HepG2 (cell line): Measurements from ENCODE around the gene ATP7B. TPM values are rescaled to one million over a fixed set of nuclear protein-coding genes. Genes with fewer than 3 reads are reported as not detected.

ENCODE experiments used
- AGO2 ChIP-seq: fragments of 200-400 bp; formaldehyde crosslinking; optimal IDR thresholded peaks from 2 replicates; pipeline ENCODE3; 2017; ENCODE audit warnings: mild to moderate bottlenecking, low read depth, low read length, moderate library complexity
- CC2D1A ChIP-seq: sonication (generic); formaldehyde crosslinking; IDR thresholded peaks from 2 replicates; pipeline ENCODE4 v1.8.1; 2023; ENCODE audit warnings: mild to moderate bottlenecking, missing genetic modification reagents
- ELF3 ChIP-seq: IDR thresholded peaks from 2 replicates; pipeline ENCODE4 v1.6.1; 2016; ENCODE audit warnings: missing genetic modification reagents, missing compliant biosample characterization
- FOXA3 ChIP-seq: IDR thresholded peaks from 2 replicates; pipeline ENCODE4 v1.6.1; 2016; ENCODE audit warnings: missing genetic modification reagents, missing compliant biosample characterization
- GTF3A ChIP-seq: sonication (generic); formaldehyde crosslinking; conservative IDR thresholded peaks from 2 replicates; pipeline ENCODE4 v1.4.0; 2020; ENCODE audit warnings: mild to moderate bottlenecking, missing genetic modification reagents
- IKZF4 ChIP-seq: sonication (generic); formaldehyde crosslinking; IDR thresholded peaks from 2 replicates; pipeline ENCODE4 v1.5.1; 2020; ENCODE audit warnings: borderline replicate concordance, mild to moderate bottlenecking, low read depth, missing genetic modification reagents; ENCODE audit errors: not compliant biosample characterization
- JUN ChIP-seq: sonication (generic); formaldehyde crosslinking; IDR thresholded peaks from 2 replicates; pipeline ENCODE4 v1.4.0; 2020; ENCODE audit warnings: mild to moderate bottlenecking, missing genetic modification reagents
- NFYC ChIP-seq: IDR thresholded peaks from 2 replicates; pipeline ENCODE4 v1.6.1; 2016; ENCODE audit warnings: missing genetic modification reagents, missing compliant biosample characterization
- NR2F2 ChIP-seq: IDR thresholded peaks from 2 replicates; pipeline ENCODE4 v1.6.1; 2012; ENCODE audit warnings: low read depth, inconsistent platforms, borderline replicate concordance
- PRPF4 ChIP-seq: fragments of 200-400 bp; formaldehyde crosslinking; IDR thresholded peaks from 2 replicates; pipeline ENCODE4 v1.6.1; 2016; ENCODE audit warnings: low read length, low read depth; ENCODE audit not compliant: poor library complexity, severe bottlenecking
- RAD21 ChIP-seq: fragments of 450-650 bp; formaldehyde crosslinking; IDR thresholded peaks from 2 replicates; pipeline ENCODE4 v1.5.0; 2020; ENCODE audit warnings: mild to moderate bottlenecking
- RFX5 ChIP-seq: IDR thresholded peaks from 2 replicates; pipeline ENCODE4 v1.6.1; 2011; ENCODE audit warnings: low read depth, low read length, improper control_type of control experiment
- RNF2 ChIP-seq: fragments of 450-650 bp; conservative IDR thresholded peaks from 2 replicates; pipeline ENCODE4 v1.6.1; 2016; ENCODE audit warnings: low read depth
- RXRB ChIP-seq: IDR thresholded peaks from 2 replicates; pipeline ENCODE4 v1.6.1; 2016; ENCODE audit warnings: borderline replicate concordance, missing genetic modification reagents, missing compliant biosample characterization
- SCMH1 ChIP-seq: sonication (generic); formaldehyde crosslinking; IDR thresholded peaks from 2 replicates; pipeline ENCODE4 v1.9.0; 2021; ENCODE audit warnings: missing genetic modification reagents, mild to moderate bottlenecking, borderline replicate concordance
- SSRP1 ChIP-seq: IDR thresholded peaks from 2 replicates; pipeline ENCODE4 v1.6.1; 2016; ENCODE audit warnings: control low read depth
- THYN1 ChIP-seq: sonication (generic); formaldehyde crosslinking; IDR thresholded peaks from 2 replicates; pipeline ENCODE4 v1.8.1; 2023; ENCODE audit warnings: low read depth, mild to moderate bottlenecking, moderate library complexity, missing genetic modification reagents, borderline replicate concordance
- TP53 ChIP-seq: sonication (generic); formaldehyde crosslinking; conservative IDR thresholded peaks from 2 replicates; pipeline ENCODE4 v1.4.0; 2020; ENCODE audit warnings: missing genetic modification reagents
- ZBTB7B ChIP-seq: sonication (generic); formaldehyde crosslinking; IDR thresholded peaks from 2 replicates; pipeline ENCODE4 v1.4.0; 2020; ENCODE audit warnings: missing genetic modification reagents
- ZFP82 ChIP-seq: sonication (generic); formaldehyde crosslinking; IDR thresholded peaks from 2 replicates; pipeline ENCODE4 v1.5.1; 2020; ENCODE audit warnings: mild to moderate bottlenecking, missing genetic modification reagents, borderline replicate concordance
- ZNF138 ChIP-seq: sonication (generic); formaldehyde crosslinking; IDR thresholded peaks from 2 replicates; pipeline ENCODE4 v1.5.0; 2020; ENCODE audit warnings: mild to moderate bottlenecking, low read depth, missing genetic modification reagents
- ZNF17 ChIP-seq: sonication (generic); formaldehyde crosslinking; IDR thresholded peaks from 2 replicates; pipeline ENCODE4 v1.5.0; 2020; ENCODE audit warnings: mild to moderate bottlenecking, missing genetic modification reagents
- ZNF543 ChIP-seq: sonication (generic); formaldehyde crosslinking; IDR thresholded peaks from 2 replicates; pipeline ENCODE4 v1.4.0; 2020; ENCODE audit warnings: mild to moderate bottlenecking, missing genetic modification reagents
- ZNF780A ChIP-seq: sonication (generic); formaldehyde crosslinking; IDR thresholded peaks from 2 replicates; pipeline ENCODE4 v1.8.0; 2022; ENCODE audit warnings: mild to moderate bottlenecking, missing genetic modification reagents, moderate library complexity
- polyA plus RNA-seq, 8 experiments: library from polyadenylated mRNA; depleted of rRNA in 3 of 8; stranded (reverse) in 7 of 8; unstranded in 1 of 8; fragments of >200 nt; fragmentation: Illumina TruSeq in 4 of 8; extraction: Trizol in 4 of 8; gene quantifications; 2 replicates each; pipeline versions ENCODE4 v1.2.1 to v1.2.3, GENCODE V29; 2011 to 2016; ENCODE audit warnings: low read depth in 4 of 8, missing spikeins in 1 of 8, mixed read lengths in 1 of 8; ENCODE audit not compliant: insufficient read depth in 1 of 8
- total RNA-seq, 5 experiments: library from RNA; depleted of rRNA; stranded (reverse); fragments of >200 nt; fragmentation: Illumina TruSeq; extraction: Trizol; gene quantifications; 2 replicates each; pipeline ENCODE4 v1.2.3, GENCODE V29; 2016; ENCODE audit warnings: low read depth in 1 of 5
- TF ChIP-seq, protein P1 (sequence below): sonication (generic); formaldehyde crosslinking; IDR thresholded peaks from 2 replicates; pipeline ENCODE4 v1.5.0; 2020; ENCODE audit warnings: missing genetic modification reagents, mild to moderate bottlenecking, borderline replicate concordance
- TF ChIP-seq, protein P2 (sequence below): sonication (generic); formaldehyde crosslinking; IDR thresholded peaks from 2 replicates; pipeline ENCODE4 v1.4.0; 2020; ENCODE audit warnings: mild to moderate bottlenecking, missing genetic modification reagents, borderline replicate concordance
- TF ChIP-seq, protein P3 (sequence below): sonication (generic); formaldehyde crosslinking; IDR thresholded peaks from 2 replicates; pipeline ENCODE4 v1.5.0; 2020; ENCODE audit warnings: mild to moderate bottlenecking, missing genetic modification reagents

Gene ATP7B
- total and polyA plus RNA-seq, 2 of the 13 experiments (the other 11 are each of a cell fraction or from before 2014, with no cell fraction given), result 31.8 to 57.4 TPM

DNA sequence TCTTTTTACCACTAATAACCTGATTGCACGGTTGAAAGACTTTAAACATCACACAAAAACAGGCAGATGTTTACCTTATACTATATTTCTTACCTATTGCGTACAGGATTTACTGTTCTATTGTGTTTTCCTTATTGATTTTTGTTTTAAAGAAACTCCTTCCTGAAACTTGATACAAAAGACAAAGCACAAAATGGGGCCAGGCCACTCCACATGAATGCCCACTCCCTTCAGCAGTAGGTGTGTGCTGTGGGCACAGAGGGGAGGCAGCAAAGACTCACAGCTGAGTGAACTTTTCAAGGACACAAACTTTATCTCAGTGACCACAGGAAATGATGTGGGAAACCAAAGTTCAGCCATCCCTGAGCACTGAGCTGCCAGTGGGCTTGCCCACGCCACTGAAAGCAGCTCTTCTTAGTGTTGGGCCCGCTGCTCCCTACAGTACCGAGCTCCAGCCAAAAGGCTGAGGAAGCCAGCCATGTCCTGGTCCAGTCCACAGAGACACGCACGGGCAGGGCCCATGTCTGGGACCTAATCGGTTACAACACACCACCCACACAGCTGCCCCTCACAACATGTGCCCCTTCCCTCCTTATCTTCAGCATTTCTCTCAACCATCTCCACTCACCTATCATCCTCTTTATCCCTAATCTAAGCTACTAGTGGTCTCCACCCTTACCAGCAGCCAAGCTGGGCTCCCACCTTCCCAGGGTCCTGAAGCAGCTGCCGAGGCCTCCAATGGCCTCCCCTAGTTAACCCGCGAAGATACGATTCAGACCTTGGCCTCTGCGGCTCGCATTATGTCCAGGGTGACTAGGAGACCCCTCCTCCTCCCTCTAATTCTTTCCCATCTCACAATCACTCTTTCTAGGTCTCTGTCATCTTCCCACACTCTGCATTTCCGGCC lies 39.5 kb downstream of the ATP7B start (continued):
- TF ChIP-seq THYN1 (CRISPR knock-in tag) (no peak), AGO2 (no peak), PRPF4 (no peak), NFYC (no peak), TP53 (CRISPR knock-in tag) (no peak), ZNF543 (no peak), IKZF4 (CRISPR knock-in tag) (no peak), NR2F2 (no peak), SCMH1 (CRISPR knock-in tag) (no peak), FOXA3 (CRISPR knock-in tag) (peak; percentile 41), ELF3 (CRISPR knock-in tag) (peak; percentile 44; the same call in 1 of the 2 replicates), RAD21 (peak; percentile 32; the same call in 1 of the 2 replicates), ZNF17 (no peak), GTF3A (CRISPR knock-in tag) (no peak), SSRP1 (CRISPR knock-in tag) (no peak), CC2D1A (CRISPR knock-in tag) (no peak), RXRB (CRISPR knock-in tag) (peak; percentile 67; the same call in 1 of the 2 replicates), ZBTB7B (CRISPR knock-in tag) (peak; percentile 64; the same call in 1 of the 2 replicates), JUN (no peak), RNF2 (no peak), ZNF138 (no peak), ZFP82 (CRISPR knock-in tag) (no peak), ZNF780A (CRISPR knock-in tag) (no peak), RFX5 (no peak)
- TF ChIP-seq, protein P1, sequence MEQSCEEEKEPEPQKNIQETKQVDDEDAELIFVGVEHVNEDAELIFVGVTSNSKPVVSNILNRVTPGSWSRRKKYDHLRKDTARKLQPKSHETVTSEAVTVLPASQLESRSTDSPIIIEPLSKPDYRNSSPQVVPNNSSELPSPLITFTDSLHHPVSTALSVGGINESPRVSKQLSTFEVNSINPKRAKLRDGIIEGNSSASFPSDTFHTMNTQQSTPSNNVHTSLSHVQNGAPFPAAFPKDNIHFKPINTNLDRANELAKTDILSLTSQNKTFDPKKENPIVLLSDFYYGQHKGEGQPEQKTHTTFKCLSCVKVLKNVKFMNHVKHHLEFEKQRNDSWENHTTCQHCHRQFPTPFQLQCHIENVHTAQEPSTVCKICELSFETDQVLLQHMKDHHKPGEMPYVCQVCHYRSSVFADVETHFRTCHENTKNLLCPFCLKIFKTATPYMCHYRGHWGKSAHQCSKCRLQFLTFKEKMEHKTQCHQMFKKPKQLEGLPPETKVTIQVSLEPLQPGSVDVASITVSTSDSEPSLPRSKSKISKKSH (CRISPR knock-in tag), result no peak
- TF ChIP-seq, protein P2, sequence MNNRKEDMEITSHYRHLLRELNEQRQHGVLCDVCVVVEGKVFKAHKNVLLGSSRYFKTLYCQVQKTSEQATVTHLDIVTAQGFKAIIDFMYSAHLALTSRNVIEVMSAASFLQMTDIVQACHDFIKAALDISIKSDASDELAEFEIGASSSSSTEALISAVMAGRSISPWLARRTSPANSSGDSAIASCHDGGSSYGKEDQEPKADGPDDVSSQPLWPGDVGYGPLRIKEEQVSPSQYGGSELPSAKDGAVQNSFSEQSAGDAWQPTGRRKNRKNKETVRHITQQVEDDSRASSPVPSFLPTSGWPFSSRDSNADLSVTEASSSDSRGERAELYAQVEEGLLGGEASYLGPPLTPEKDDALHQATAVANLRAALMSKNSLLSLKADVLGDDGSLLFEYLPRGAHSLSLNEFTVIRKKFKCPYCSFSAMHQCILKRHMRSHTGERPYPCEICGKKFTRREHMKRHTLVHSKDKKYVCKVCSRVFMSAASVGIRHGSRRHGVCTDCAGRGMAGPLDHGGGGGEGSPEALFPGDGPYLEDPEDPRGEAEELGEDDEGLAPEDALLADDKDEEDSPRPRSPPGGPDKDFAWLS (CRISPR knock-in tag), result no peak
- TF ChIP-seq, protein P3, sequence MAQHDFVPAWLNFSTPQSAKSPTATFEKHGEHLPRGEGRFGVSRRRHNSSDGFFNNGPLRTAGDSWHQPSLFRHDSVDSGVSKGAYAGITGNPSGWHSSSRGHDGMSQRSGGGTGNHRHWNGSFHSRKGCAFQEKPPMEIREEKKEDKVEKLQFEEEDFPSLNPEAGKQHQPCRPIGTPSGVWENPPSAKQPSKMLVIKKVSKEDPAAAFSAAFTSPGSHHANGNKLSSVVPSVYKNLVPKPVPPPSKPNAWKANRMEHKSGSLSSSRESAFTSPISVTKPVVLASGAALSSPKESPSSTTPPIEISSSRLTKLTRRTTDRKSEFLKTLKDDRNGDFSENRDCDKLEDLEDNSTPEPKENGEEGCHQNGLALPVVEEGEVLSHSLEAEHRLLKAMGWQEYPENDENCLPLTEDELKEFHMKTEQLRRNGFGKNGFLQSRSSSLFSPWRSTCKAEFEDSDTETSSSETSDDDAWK (CRISPR knock-in tag), result no peak
